ENCODE data around the gene SPTBN5. TPM values are rescaled to one million over a fixed set of nuclear protein-coding genes. Genes with fewer than 3 reads are reported as not detected.

The SPTBN5 gene
- total and polyA plus RNA-seq, 2 donors (not counting 1 experiment from before 2014, with no cell fraction given), result 0.55 to 1.4 TPM

GRCh38 chr15:41851755-41852370, 42.0 kb downstream of the SPTBN5 start:
- TF ChIP-seq CTCF (IDR thresholded peaks at IDR 0.05), result no peak
- no peak for TF ChIP-seq EZH2 (IDR thresholded peaks at IDR 0.05; ENCODE audit: borderline replicate concordance, insufficient read depth, low read depth, low read length, poor library complexity, severe bottlenecking)
- POLR2A ChIA-PET, result no interaction called here
- no peak overlapping the region for H3K4me3 Mint-ChIP-seq
- no peaks in the 10 kb centered on the region for H3K4me1 ChIP-seq (ENCODE audit: control insufficient read depth in 2 of 2, insufficient read depth in 2 of 2, low read length in 2 of 2)
- H3K27ac ChIP-seq (ENCODE audit: low read length in 2 of 2), result no peak overlapping the region
- 96% methylated on average over 6 of the region's 8 CpGs for WGBS (ENCODE audit: insufficient coverage)
- DNase-seq, result no peak
- no peaks in the 10 kb centered on the region for H3K9me3 ChIP-seq (ENCODE audit: control extremely low read depth in 1 of 3, control insufficient read depth in 2 of 3, insufficient read depth in 1 of 3, low read length in 2 of 3)
- H3K4me2 ChIP-seq (replicated peaks; ENCODE audit: low read depth, low read length, poor library complexity, severe bottlenecking), result no peak overlapping the region
- H3K4me3 ChIP-seq (ENCODE audit: control extremely low read depth in 1 of 5, extremely low read depth in 1 of 5, insufficient read depth in 1 of 5, low read depth in 2 of 5, low read length in 4 of 5), result no peak overlapping the region
- H2AFZ ChIP-seq (ENCODE audit: insufficient read depth, low read depth, low read length, poor library complexity, severe bottlenecking), result no peak overlapping the region
- CTCF ChIA-PET, result interaction anchor here (1.1 to 1.9 kb wide), 3 partner anchors 9 to 53 kb away, joined by 3 to 7 read pairs (median 3); no protein-coding TSS in a partner anchor
- intact Hi-C loops (cut with micrococcal nuclease), result no loop called here
- H3K79me2 ChIP-seq (ENCODE audit: control insufficient read depth, insufficient read depth, low read length), result no peaks in the 10 kb centered on the region
- no peaks in the 10 kb centered on the region for H4K20me1 ChIP-seq (ENCODE audit: control insufficient read depth, insufficient read depth, low read length, poor library complexity, severe bottlenecking)
- peaks cover 2% of the 10 kb centered on the region for H3K4me1 Mint-ChIP-seq
- peaks cover 0 to 14% of the 10 kb centered on the region in 2 experiments for H3K36me3 ChIP-seq (replicated peaks in 1 of 2; ENCODE audit: control extremely low read depth in 1 of 2, control insufficient read depth in 1 of 2, extremely low read depth in 1 of 2, insufficient read depth in 2 of 2, low read length in 1 of 2)
- no peak overlapping the region for H3K9ac ChIP-seq (ENCODE audit: low read length)
- H3K27ac Mint-ChIP-seq, result no peak overlapping the region
- H3K9me3 Mint-ChIP-seq (ENCODE audit: insufficient read depth), result no peaks in the 10 kb centered on the region
- ATAC-seq (ENCODE audit: low read depth), result no peak
- peaks cover 0 to 4% (median 0%) of the 10 kb centered on the region in 4 experiments for H3K27me3 ChIP-seq (replicated peaks in 1 of 4; ENCODE audit: control extremely low read depth in 1 of 4, control insufficient read depth in 3 of 4, insufficient read depth in 4 of 4, low read length in 3 of 4)
- no peaks in the 10 kb centered on the region for H3K27me3 Mint-ChIP-seq

GRCh38 chr15:41851167-41851523, 42.7 kb downstream of the SPTBN5 start:
- no peak for ATAC-seq (ENCODE audit: low read depth)
- no peaks in the 10 kb centered on the region for H4K20me1 ChIP-seq (ENCODE audit: control insufficient read depth, insufficient read depth, low read length, poor library complexity, severe bottlenecking)
- no peak overlapping the region for H3K9ac ChIP-seq (ENCODE audit: low read length)
- CTCF ChIA-PET, result interaction anchor here (1.1 to 1.9 kb wide), 4 partner anchors 10 to 54 kb away, joined by 3 to 7 read pairs (median 3); no protein-coding TSS in a partner anchor
- H3K4me3 ChIP-seq (ENCODE audit: control extremely low read depth in 1 of 5, extremely low read depth in 1 of 5, insufficient read depth in 1 of 5, low read depth in 2 of 5, low read length in 4 of 5), result no peak overlapping the region
- POLR2A ChIA-PET, result no interaction called here
- WGBS (ENCODE audit: insufficient coverage), result 48% methylated on average over 11 of the region's 11 CpGs
- H3K27ac Mint-ChIP-seq, result no peak overlapping the region
- no peaks in the 10 kb centered on the region for H3K79me2 ChIP-seq (ENCODE audit: control insufficient read depth, insufficient read depth, low read length)
- no peak overlapping the region for H3K27ac ChIP-seq (ENCODE audit: low read length in 2 of 2)
- H3K4me2 ChIP-seq (replicated peaks; ENCODE audit: low read depth, low read length, poor library complexity, severe bottlenecking), result no peak overlapping the region
- TF ChIP-seq EZH2 (IDR thresholded peaks at IDR 0.05; ENCODE audit: borderline replicate concordance, insufficient read depth, low read depth, low read length, poor library complexity, severe bottlenecking) (no peak), CTCF (IDR thresholded peaks at IDR 0.05) (no peak)
- no peak overlapping the region for H3K4me3 Mint-ChIP-seq
- peaks cover 0 to 4% (median 0%) of the 10 kb centered on the region in 4 experiments for H3K27me3 ChIP-seq (replicated peaks in 1 of 4; ENCODE audit: control extremely low read depth in 1 of 4, control insufficient read depth in 3 of 4, insufficient read depth in 4 of 4, low read length in 3 of 4)
- H3K9me3 Mint-ChIP-seq (ENCODE audit: insufficient read depth), result no peaks in the 10 kb centered on the region
- intact Hi-C loops (cut with micrococcal nuclease), result no loop called here
- peaks cover 0 to 21% of the 10 kb centered on the region in 2 experiments for H3K36me3 ChIP-seq (replicated peaks in 1 of 2; ENCODE audit: control extremely low read depth in 1 of 2, control insufficient read depth in 1 of 2, extremely low read depth in 1 of 2, insufficient read depth in 2 of 2, low read length in 1 of 2)
- DNase-seq, result no peak
- no peak overlapping the region for H2AFZ ChIP-seq (ENCODE audit: insufficient read depth, low read depth, low read length, poor library complexity, severe bottlenecking)
- no peaks in the 10 kb centered on the region for H3K9me3 ChIP-seq (ENCODE audit: control extremely low read depth in 1 of 3, control insufficient read depth in 2 of 3, insufficient read depth in 1 of 3, low read length in 2 of 3)
- H3K4me1 ChIP-seq (ENCODE audit: control insufficient read depth in 2 of 2, insufficient read depth in 2 of 2, low read length in 2 of 2), result no peaks in the 10 kb centered on the region
- H3K27me3 Mint-ChIP-seq, result no peaks in the 10 kb centered on the region
- H3K4me1 Mint-ChIP-seq, result peaks cover 2% of the 10 kb centered on the region

Measured in B cell (primary cell).